Fibroblast of villous mesenchyme (primary cell): Measurements from ENCODE around the gene TUBB. TPM values are rescaled to one million over a fixed set of nuclear protein-coding genes. Genes with fewer than 3 reads are reported as not detected.

Experiments
- DNase-seq: peaks from one replicate; pipeline ENCODE4 v3.0.0-alpha.2; 2010; ENCODE audit warnings: low read depth
- H3K4me3 ChIP-seq: 2 replicates; pipeline ENCODE4 v1.5.1; 2011; ENCODE audit warnings: low read depth, mild to moderate bottlenecking, low read length
- CTCF ChIP-seq: IDR thresholded peaks from 2 replicates; pipeline ENCODE4 v1.5.1; 2012; ENCODE audit warnings: low read depth, mild to moderate bottlenecking, low read length; ENCODE audit not compliant: insufficient read depth
- total RNA-seq: library from RNA; depleted of rRNA; stranded (reverse); fragments of >200 nt; gene quantifications from 2 replicates; pipeline ENCODE4 v1.2.3, GENCODE V29; 2012

The TUBB gene
- total RNA-seq, 1 donor, result 713 TPM

DNA sequence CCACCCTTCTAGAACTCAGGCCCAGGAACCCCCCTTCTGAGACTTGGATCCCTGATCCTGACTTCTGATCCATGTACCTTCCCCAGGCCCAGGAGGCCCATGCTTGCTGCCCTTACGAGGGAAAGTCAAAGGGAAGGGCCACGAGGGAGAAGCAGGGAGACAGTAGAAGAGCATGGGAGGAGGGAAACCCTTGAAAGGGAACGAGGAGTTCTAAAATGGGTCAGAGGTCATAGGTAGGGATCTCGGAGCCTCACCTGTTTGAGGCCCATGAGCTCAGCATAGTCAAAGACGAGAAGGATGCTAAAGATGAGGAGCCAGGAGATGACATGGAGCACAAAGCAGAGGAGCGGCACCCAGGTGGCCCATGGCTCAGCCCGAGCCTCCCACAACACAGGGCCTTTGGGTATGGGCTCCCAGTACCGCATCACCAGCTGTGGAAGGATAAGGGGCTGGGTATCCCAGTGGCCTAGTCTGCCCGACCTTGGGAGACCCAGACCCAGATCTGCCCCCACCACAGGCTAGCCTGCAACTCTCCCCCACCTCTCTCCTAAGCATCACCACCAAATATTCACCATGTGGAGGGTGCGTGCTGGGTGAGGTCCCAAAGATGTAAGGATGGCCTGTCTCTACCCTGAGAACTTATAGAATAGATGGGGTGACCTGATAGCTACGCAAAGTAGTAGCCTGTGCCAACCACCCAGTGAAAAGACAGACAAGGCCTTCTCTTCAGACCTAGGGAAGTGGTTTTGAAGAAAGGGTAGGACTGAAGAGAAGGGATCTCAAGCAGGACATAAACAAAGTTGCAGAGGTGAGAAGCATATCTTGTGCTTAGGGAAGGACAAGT is 30.9 kb upstream of the TUBB start:
- no peak for TF ChIP-seq CTCF
- H3K4me3 ChIP-seq, result no peak overlapping the region
- no peak for DNase-seq

DNA sequence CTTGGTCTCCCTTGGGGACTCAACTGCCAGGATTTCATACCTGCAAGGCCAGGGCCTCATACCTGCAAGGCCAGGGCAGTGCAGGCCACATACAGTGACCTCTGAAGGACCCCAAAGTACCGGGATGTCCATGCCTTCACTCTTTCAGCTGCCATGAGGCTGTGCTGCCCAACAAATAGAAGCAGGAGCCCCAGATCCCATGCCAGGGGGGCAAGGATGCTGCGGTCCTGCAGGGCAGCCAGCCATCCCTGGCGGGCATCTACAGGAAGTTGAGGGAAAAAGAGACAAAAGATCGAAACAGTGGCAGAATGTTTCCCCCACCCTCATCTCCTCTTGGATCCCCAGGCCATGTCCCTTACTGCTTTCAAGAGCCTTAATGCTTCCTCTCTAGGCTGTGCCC is 30.2 kb upstream of the TUBB start:
- no peak for TF ChIP-seq CTCF
- H3K4me3 ChIP-seq, result peak overlapping the region; percentile 95
- DNase-seq, result no peak

DNA sequence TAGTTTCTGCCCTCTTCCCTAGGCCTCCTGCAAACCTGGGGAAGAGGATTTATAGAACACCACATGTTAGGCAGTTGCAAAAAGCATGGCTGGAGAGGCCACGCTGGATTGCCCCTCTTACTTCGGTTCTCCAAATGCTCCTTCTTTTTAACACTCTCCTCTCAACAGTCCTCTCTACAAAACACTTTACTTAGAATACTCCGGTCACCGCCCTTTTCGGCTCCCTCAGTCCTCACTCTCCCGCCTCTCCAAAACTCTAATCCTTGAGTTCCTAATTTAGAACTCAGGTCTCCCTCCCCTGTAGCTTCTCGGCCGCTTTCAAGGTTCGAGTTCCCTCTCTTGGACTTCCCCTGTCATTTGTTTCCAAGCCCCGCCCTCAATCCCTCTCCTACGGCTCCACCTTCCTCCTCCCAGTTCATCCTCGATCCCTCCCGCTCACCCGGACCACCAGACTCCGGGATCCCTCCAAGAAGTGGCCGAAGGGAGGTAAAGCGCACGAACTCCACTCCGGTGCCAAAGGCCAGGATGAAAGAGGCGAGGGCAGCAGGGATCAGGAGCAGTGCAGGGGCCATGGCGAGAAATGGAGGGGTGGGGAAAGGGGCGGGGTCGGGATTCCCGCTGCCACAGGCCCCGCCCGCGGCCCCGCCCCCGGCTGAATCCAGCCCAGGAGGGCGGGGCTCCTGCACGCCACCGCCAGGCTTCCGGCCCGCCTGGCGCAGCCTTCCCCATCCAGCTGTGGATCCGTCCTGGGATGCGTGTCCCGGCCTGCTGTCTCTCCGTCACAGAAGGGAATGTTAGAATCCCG is 29.5 kb upstream of the TUBB start, which contains the start of gene NRM:
TSS of gene NRM (minus strand) at position 582 of the 805 bp plus-strand sequence. CDS start at position 572, 10 bp downstream.
- peak; percentile 87 for DNase-seq
- TF ChIP-seq CTCF, result no peak
- peak within 1 kb of the TSS; percentile 95 for H3K4me3 ChIP-seq

DNA sequence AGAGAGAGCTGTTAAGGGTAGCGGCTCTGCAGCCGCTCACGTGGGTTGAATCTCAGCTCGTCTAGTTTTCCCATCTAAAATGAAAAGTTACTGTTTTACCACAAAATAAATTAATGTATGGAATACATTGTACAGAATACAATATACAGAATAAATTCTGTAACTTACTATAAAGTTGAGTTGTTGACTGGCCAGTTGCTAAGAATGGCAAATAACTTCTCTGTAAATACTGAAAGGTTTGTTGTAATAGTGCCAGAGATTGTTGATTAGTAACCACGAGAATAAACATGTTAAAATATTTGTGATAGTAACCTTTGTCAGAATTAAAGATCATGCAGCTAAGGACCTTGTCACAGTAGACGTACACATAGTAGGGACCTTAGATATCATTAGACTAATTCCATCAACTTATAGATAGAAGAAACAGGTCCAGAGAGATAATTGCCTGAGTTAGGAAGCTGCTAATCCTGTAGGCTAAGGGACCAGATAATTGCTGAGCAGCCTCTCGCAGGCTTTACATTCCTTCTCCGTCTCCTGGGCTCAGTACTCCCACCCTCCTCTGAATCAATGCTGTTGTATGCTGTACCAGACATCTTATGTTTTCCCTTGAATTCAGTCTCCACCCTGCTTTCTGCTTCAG is 28.8 kb upstream of the TUBB start:
- DNase-seq, result peak; percentile 58
- peak overlapping the region; percentile 95 for H3K4me3 ChIP-seq
- no peak for TF ChIP-seq CTCF

DNA sequence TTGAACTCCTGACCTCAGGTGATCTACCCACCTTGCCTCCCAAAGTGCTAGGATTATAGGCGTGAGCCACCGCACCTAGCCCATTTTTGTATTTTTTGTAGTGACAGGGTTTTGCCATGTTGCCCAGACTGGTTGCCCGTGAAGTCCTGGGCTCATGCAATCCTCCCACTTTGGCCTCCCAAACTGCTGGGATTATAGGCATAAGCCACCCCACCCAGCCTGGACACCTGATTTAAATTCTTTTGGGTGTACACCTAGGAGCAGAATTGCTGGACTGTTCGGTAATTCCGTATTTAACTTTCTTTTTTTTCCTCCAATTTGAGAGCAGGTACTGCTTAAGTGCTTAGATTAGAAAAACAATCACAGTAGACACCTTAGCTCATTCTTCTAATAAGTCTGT is 23.7 kb upstream of the TUBB start:
- no peak overlapping the region for H3K4me3 ChIP-seq
- DNase-seq, result no peak
- no peak for TF ChIP-seq CTCF

DNA sequence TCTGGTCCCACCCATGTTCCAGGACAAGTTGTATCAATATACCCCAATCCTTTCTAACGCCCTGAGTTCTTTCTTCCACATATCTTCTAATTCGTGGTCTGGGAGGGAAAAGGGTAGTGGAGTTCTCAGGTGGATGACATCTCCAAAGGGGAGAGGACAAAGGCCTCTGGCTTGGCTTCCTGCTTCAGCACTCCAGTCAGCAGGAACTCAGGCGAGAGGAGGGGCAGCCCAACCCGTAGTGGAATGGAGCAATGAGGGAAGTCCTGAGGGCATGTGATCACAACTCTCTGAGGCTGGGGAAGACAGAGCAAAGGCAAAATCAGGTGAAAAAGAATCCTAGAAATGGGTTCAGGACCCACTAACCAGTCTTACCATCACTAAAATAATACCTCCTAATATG is 19.8 kb upstream of the TUBB start:
- H3K4me3 ChIP-seq, result no peak overlapping the region
- TF ChIP-seq CTCF, result no peak
- no peak for DNase-seq
